Tibial artery (tissue), 4 donors: ENCODE data around the gene HDAC2.
"Not testable (repeated sequence)": the region's sequence is repeated elsewhere in the genome, so short reads cannot be mapped to it uniquely, and the experiment has no call there.

Source experiments
- DNase-seq, 2 donors: peaks; one replicate each; pipeline ENCODE4 v3.0.0-alpha.2; 2019
- H3K27ac ChIP-seq, 2 donors: fragments of 200-600 bp; sonication (generic) in 1 of 2; 1 replicate in 1 of 2; 2 replicates in 1 of 2; pipeline ENCODE4 v1.5.1; 2018 to 2019; ENCODE audit warnings: mild to moderate bottlenecking in 1 of 2
- H3K27me3 ChIP-seq, 2 donors: fragments of 200-600 bp; sonication (generic) in 1 of 2; one replicate each; pipeline versions ENCODE4 v1.5.1 to v1.6.0; 2016 to 2019
- H3K36me3 ChIP-seq, 3 donors: fragments of 200-600 bp; sonication (generic) in 2 of 3; one replicate each; pipeline ENCODE4 v1.5.1; 2016 to 2019; ENCODE audit warnings: mild to moderate bottlenecking in 2 of 3
- H3K4me1 ChIP-seq, 4 donors: fragments of 200-600 bp; sonication (generic) in 2 of 4; 1 replicate in 3 of 4; 2 replicates in 1 of 4; pipeline ENCODE4 v1.5.1; 2016 to 2019
- H3K4me3 ChIP-seq, 2 donors: fragments of 200-600 bp; sonication (generic) in 1 of 2; 1 replicate in 1 of 2; 2 replicates in 1 of 2; pipeline ENCODE4 v1.5.1; 2018 to 2019; ENCODE audit warnings: mild to moderate bottlenecking in 2 of 2
- H3K9me3 ChIP-seq, 3 donors: fragments of 200-600 bp; sonication (generic) in 1 of 3; one replicate each; pipeline ENCODE4 v1.5.1; 2016 to 2019
- CTCF ChIP-seq, 2 experiments: fragments of 200-600 bp in 1 of 2; fragments of 450-650 bp in 1 of 2; IDR thresholded peaks; one replicate each; pipeline ENCODE4 v1.5.1; 2017 to 2019; ENCODE audit warnings: antibody characterized with exemption in 2 of 2, mild to moderate bottlenecking in 1 of 2, moderate library complexity in 1 of 2
- intact Hi-C: fragments of 100-400 bp; cut with DNase I; formaldehyde crosslinking; loops from one replicate; pipeline ENCODE4 v1.15.0; 2023; ENCODE audit warnings: low total_unique reads

The HDAC2 gene

DNA sequence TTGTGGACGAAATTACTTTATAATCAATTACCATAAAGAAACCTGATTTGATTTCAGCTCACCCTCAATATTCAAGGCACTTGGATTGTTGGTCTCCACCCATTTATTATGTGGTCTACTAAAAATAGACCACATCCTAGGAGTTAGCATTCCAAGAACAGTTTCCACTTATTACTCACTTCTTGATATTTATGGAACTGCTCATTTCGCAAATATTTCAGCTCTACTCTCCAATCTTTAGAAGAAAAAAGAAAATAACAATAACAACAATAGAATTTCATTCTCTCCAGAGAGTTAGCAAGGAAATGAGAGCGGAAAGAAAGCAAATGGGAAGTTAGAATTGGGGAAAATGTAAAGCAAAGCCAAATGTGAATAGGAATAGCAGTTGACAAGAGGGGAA lies 26.2 kb upstream of the HDAC2 start:
- H3K27ac ChIP-seq = peak overlapping the region in 1 of 2 donors; percentile 58
- no peak for DNase-seq
- H3K27me3 ChIP-seq = no peaks in the 10 kb centered on the region
- no peak for TF ChIP-seq CTCF (IDR thresholded peaks at IDR 0.05)
- intact Hi-C loops = loop anchor here (10.0 kb wide), 1 partner anchor 118 kb away; no protein-coding TSS in a partner anchor
- no peaks in the 10 kb centered on the region for H3K9me3 ChIP-seq
- no peak overlapping the region for H3K4me3 ChIP-seq
- H3K36me3 ChIP-seq = no peaks in the 10 kb centered on the region
- peaks cover 7 to 48% (median 20%) of the 10 kb centered on the region in 4 donors for H3K4me1 ChIP-seq

GRCh38 chr6:113995634-113996033 lies 24.7 kb upstream of the HDAC2 start:
- H3K27me3 ChIP-seq = no peaks in the 10 kb centered on the region
- peak overlapping the region in 1 of 2 donors; percentile 58 for H3K27ac ChIP-seq
- H3K4me1 ChIP-seq = peaks cover 7 to 48% (median 20%) of the 10 kb centered on the region in 4 donors
- no peak overlapping the region for H3K4me3 ChIP-seq
- peak in 1 of 2 donors; percentile 68 for DNase-seq
- H3K9me3 ChIP-seq = no peaks in the 10 kb centered on the region
- no peak for TF ChIP-seq CTCF (IDR thresholded peaks at IDR 0.05)
- no peaks in the 10 kb centered on the region for H3K36me3 ChIP-seq
- intact Hi-C loops = loop anchor here (10.0 kb wide), 1 partner anchor 119 kb away; no protein-coding TSS in a partner anchor

DNA sequence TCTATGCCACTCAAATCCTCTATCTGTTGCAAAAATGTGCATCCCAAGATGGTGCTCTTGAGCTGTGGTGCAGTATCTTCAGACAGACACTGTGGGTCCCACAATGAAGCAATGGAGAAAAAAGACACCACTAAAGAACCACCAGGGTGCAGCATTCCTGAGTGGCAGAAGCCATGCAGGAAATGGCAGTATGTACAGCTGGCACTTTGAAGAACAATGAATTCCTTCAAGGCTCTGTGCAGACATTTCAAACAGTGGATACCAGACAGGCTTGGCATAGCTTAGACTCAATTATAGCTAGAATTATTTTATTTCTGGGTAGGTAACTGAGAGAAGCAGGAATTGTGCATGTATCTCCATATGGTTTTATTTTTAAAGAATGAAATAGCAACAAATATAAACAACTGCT lies 24.0 kb upstream of the HDAC2 start:
- intact Hi-C loops = loop anchor here (1.0 to 10.0 kb wide), 2 partner anchors 29 to 120 kb away; no protein-coding TSS in a partner anchor

GRCh38 chr6:113989675-113990074 lies 18.7 kb upstream of the HDAC2 start:
- H3K27ac ChIP-seq = no peak overlapping the region
- intact Hi-C loops = loop anchor here (10.0 kb wide), 1 partner anchor 125 kb away; no protein-coding TSS in a partner anchor
- DNase-seq = no peak
- H3K4me3 ChIP-seq = no peak overlapping the region
- no peaks in the 10 kb centered on the region for H3K36me3 ChIP-seq
- TF ChIP-seq CTCF (IDR thresholded peaks at IDR 0.05) = no peak
- H3K4me1 ChIP-seq = peaks cover 0 to 3% (median under 1%) of the 10 kb centered on the region in 4 donors
- H3K27me3 ChIP-seq = no peaks in the 10 kb centered on the region
- no peaks in the 10 kb centered on the region for H3K9me3 ChIP-seq

More for the DNA sequence above, 24.0 kb upstream of the HDAC2 start:
- Histone ChIP-seq H3K4me3 (no peak overlapping the region), H3K9me3 (no peaks in the 10 kb centered on the region), H3K27ac (peak overlapping the region in 1 of 2 donors; percentile 58), H3K27me3 (no peaks in the 10 kb centered on the region), H3K4me1 (peaks cover 7 to 41% (median 20%) of the 10 kb centered on the region in 4 donors), H3K36me3 (no peaks in the 10 kb centered on the region)
- no peak for DNase-seq
- peak; percentile 32 to 42 for TF ChIP-seq CTCF (IDR thresholded peaks at IDR 0.05)

GRCh38 chr6:113982675-113983074 lies 11.7 kb upstream of the HDAC2 start:
- H3K4me3 ChIP-seq, H3K27me3 ChIP-seq, H3K36me3 ChIP-seq, H3K4me1 ChIP-seq, H3K27ac ChIP-seq, H3K9me3 ChIP-seq, DNase-seq, intact Hi-C loops: not testable (repeated sequence)

DNA sequence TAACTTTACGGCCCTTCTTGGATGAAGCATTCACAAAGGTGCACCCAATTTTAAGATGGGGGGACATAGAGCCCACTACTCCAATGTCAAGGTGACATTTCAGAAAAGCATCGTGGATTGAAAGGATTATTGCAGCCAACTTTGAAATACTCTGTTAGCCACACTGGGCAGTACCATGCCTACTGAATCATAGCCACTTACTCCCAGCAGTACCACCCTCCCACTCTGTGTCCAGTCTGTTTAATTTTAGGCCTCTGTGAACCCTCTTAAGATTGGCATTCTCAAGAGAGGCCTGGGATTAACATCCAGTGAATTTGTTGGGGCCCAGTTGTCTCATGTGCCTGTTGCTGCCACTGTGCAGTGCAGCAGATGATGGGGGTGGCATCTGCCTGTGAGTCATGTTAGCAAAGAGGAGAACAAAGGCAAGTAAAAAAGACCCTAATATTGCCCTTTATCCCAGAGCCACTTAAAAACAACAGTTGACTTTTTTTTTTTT lies 11.2 kb upstream of the HDAC2 start:
- no peak for TF ChIP-seq CTCF (IDR thresholded peaks at IDR 0.05)
- Histone ChIP-seq H3K4me1 (no peaks in the 10 kb centered on the region), H3K27me3 (no peaks in the 10 kb centered on the region), H3K9me3 (no peaks in the 10 kb centered on the region), H3K4me3 (no peak overlapping the region), H3K36me3 (no peaks in the 10 kb centered on the region), H3K27ac (no peak overlapping the region)
- intact Hi-C loops = no loop called here
- no peak for DNase-seq
